GM21737 (cell line): ENCODE measurements around the gene MEX3D.
"Not testable (repeated sequence)": the region's sequence is repeated elsewhere in the genome, so short reads cannot be mapped to it uniquely, and the experiment has no call there.

ENCODE experiments used
- ATAC-seq: cut with Tn5 transposase; IDR thresholded peaks from one replicate; pipeline ENCODE4 v1.9.1; 2021; ENCODE audit warnings: mild to moderate bottlenecking, moderate library complexity; ENCODE audit not compliant: unreplicated experiment

MEX3D gene

DNA sequence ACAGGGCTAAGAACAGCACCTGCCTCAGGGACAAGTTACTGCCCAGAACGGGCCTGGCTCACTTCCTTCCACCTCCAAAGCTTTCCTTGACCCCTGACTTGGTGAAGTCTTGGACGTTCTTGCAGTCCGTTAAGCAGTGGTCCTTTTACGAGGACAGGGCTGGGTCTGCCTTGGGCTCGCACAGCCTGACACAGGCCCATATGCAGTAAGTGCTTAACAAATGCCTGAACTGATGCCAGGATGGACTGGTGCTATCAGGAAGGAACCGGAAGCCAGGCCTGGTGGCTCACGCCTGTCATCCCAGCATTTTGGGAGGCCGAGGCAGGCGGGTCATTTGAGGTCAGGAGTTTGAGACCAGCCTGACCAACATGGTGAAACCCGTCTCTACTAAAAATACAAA, 46.1 kb downstream of the MEX3D start:
- ATAC-seq, result no peak

DNA sequence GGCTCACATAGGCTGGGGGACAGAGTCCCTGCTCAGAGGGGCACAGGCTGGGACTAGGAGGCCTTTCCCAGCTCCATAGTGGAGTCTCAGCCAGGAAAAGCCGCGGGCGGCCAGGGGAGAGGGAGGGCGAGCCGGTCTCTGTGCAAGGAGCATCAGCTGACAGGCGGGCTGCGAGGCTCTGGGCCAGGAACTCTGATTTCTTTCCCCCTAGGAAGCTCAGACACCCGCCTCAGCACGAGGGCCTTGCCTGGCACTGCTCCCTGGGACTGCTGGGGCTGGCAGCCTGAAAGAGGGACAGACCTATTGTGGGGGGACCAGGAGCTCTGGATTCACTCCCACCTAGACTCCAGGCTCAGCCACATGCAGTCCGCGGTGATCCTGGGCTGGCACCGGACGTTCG, 46.5 kb downstream of the MEX3D start:
- no peak for ATAC-seq

- ATAC-seq, result no peak
These were observed 47.8 kb downstream of the MEX3D start for GRCh38 chr19:1520203-1520780.

DNA sequence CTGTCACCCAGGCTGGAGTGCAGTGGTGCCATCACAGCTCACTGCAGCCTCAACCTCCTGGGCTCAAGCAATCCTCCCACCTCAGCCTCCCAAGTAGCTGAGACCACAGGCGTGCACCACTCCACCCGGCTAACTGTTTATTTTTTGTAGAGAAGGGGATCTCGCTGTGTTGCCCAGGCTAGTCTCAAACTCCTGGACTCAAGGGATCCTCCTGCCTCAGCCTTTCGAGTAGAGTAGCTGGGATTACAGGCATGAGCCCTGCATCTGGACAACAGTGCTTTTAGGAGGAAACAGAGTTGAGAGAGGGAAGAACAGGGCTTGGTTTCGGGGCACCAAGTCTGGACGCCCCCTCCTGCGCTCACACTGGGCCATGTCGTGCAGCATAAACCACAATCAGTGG, 48.3 kb downstream of the MEX3D start:
- not testable (repeated sequence) for ATAC-seq

DNA sequence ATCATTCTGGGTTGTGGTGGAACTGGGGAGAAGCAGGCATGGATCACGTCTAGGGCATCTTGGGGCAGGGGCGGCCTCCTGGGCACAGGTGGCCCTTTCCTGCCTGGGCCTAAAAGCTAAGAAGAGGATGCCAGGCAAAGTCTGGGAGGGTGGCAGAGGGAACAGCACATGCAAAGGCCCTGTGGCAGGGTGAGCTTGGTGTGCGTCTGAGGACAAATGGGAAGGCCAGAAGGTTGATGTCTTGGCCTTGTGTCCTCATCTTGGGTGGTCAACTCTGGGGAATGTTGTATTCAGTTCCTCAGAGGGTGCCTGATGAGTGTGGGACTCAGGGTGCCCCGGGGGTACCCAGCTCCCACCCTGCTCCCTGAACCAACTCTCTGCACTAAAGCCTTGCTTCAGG, 49.7 kb downstream of the MEX3D start:
- ATAC-seq, result no peak

- ATAC-seq, result no peak
These were observed 51.8 kb downstream of the MEX3D start for GRCh38 chr19:1516395-1516753.

GRCh38 chr19:1514986-1515721, 53.0 kb downstream of the MEX3D start:
- ATAC-seq, result no peak

GRCh38 chr19:1514295-1514661, 53.8 kb downstream of the MEX3D start:
- no peak for ATAC-seq

DNA sequence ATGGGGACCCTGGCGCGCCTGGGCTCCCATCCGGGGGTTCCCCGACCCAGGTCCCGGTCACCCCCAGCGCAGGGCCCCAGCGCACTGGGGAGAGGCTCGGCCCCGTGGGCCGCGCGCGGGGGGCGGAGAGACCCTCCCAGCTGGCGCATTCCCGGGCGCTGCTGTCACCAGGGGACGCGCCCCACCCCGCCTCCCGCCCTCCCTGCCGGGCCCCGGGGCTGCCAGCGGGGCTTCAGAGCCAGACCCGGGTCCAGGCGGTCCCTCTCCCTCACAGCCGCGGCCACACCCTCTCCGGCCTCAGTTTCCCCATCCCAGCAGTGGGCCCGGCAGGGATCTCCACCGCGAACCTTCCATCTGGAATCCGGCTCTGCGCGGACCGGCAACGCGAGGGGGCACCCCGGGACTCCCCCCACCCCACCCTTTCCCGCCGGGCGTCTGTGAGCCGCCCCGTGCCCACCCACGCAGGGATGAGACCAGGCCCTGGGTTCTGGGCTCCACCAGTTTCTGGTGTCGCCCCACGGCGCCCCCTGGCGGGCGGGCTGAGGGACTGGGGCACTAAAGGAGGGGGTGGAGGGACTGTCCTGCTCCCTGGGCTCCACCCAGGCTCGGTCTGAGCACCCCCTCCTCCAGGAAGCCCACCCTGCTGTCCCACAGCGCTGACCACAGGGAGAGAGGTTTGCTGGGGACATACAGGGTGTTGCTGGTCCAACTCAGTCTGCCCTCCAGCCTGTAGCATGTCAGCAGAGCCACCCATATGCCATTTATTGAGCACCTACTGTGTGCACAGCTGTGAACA, 54.4 kb downstream of the MEX3D start:
- no peak for ATAC-seq

DNA sequence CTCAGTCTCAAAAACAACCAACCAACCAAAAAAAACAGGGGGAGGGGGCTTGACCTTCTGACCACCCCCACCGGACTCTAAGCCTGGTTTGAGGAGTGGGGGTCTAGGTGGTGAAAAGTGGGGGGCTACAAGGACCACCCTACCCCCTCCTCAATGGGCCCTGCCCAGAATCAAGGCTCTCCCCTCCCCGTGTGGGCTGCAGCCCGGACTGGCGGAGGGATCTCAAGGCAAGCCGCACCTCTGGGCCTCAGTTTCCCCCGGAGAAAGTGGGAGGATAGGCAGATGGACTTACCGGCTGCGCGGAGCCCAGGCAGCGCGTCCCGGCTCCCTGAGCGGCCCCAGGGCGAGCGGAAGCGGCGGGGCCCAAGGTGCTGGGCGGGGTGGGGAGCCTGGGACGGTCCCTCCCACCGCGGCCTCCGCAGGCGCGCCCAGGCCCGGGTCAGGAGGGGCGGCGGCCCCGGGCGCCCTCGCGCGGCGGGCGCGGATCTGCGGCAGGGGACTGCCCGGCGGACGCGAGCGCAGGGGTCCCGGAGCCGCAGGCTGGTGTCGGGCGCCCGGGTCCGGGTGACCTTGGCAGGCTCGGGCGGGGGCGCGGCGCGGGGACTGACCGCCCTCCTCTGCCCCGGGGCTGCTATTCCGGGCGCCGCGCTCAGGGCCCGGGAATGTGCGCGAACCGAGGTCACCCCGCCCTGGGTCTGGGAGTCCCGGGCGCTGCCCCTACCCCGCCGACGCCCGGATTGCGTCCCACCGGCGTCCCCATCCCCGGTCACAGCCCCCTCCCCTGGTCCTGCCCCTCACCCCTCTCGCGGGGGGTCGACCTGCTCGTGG, 55.2 kb downstream of the MEX3D start, which contains the start of gene ADAMTSL5:
TSS of gene ADAMTSL5 (minus strand) at position 349 of the 828 bp plus-strand sequence. CDS start 2,076 bp downstream, outside the sequence.
- ATAC-seq, result no peak

- no peak for ATAC-seq
These were observed 56.5 kb downstream of the MEX3D start for GRCh38 chr19:1511318-1512317.

- no peak for ATAC-seq
These were observed 57.3 kb downstream of the MEX3D start for GRCh38 chr19:1510807-1511206.

DNA sequence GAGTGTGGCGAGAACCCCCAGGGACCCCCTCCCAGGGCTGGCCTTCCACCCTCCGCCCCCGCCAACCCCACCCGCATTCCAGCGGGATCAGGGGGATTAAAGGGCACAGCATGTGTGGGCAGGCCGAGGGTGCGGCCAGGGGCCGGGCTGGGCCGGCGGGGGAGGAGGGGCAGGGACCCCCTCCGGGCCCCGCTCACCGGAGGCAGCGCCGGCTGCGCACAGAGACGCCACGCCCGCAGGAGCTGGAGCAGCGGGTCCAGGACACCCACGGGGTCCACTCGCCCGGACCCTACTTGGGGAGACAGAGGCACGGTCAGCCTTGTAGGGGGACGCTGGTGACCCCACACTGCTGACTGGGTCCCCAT, 57.7 kb downstream of the MEX3D start:
- no peak for ATAC-seq

DNA sequence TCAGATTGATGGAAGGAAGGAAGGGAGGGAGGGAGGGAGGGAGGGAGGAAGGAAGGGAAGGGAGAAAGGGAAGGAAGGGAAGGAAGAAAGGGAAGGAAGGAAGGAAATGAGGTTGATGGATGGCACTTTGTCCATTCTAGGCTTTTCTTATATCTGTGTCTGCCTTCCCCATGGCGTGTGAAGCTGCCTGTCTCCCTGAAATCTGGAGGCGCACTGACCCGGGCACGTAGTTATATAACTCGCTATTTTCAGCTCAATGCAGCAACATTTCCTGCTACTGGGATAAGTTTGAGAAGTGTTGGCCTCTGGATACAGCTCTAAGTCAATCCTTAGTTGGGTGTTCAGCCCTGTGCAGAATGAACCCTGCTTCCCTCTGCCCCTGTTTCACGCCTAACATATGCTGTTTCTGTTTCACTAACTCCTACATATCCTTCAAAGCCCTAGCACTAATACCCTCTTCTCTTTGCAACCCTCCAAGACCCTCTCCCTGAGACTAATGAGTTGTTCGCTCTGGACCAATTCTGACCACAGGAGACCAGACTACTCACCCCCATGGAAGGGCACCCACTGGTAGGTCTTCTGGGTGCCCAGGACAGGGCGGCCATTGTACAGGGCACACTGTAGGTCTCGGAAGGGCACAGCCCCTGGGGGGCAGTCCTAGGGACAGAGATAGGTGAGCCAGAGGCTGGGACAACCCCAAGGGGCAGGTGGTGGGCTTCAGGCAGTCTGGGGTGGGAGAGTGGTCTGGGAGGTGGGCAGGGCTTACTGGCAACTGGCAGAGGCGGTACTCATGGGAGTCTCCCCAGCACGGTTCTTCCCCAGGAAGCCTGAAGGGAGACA, 58.3 kb downstream of the MEX3D start:
- no peak for ATAC-seq

DNA sequence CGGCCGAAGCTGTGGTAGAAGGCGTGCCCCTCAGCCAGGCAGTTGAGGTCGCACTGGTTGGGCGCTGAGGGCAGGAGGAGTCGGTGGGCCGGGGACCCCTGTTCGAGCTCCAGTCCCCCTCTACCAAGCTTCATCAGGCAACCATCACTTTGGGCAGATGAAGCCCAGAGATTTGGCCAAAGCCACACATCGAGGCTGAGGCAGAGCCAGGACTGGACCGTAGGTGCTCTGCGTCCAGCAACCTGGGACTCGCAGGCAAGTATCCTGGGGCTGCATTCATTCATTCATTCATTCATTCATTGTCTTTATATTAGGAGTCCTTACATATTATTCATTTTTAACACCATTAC, 59.6 kb downstream of the MEX3D start:
- no peak for ATAC-seq

GRCh38 chr19:1507763-1508506, 60.2 kb downstream of the MEX3D start:
- ATAC-seq, result no peak

GRCh38 chr19:1507192-1507660, 60.9 kb downstream of the MEX3D start:
- no peak for ATAC-seq
